HEK293 (cell line): ENCODE data around the gene LAMA1.

ENCODE experiments used
- CTCF ChIA-PET: fragments of 350-600 bp; formaldehyde crosslinking; extraction: SDS; loops from one replicate; lab custom pipeline; 2021; ENCODE audit warnings: antibody characterized with exemption; lab: Yijun Ruan, JAX
- POLR2A ChIA-PET: fragments of 300-600 bp; formaldehyde crosslinking; extraction: SDS; loops from one replicate; lab custom pipeline; 2020; ENCODE audit warnings: antibody characterized with exemption, inconsistent platforms; lab: Yijun Ruan, JAX
- H3K27ac ChIP-seq: fragments of 200-500 bp; sonication (Bioruptor generic); 2 replicates; pipeline ENCODE4 v1.5.1; 2014; ENCODE audit warnings: low read depth, low read length, control low read depth, inconsistent platforms; ENCODE audit errors: extremely low read depth
- H3K36me3 ChIP-seq, 2 experiments: fragments of 200-500 bp in 1 of 2; sonication (Bioruptor generic) in 1 of 2; 1 replicate in 1 of 2; 2 replicates in 1 of 2; pipeline ENCODE4 v1.5.1; 2014 to 2017; ENCODE audit warnings: inconsistent platforms in 2 of 2, low read length in 2 of 2; ENCODE audit not compliant: control insufficient read depth in 2 of 2, insufficient read depth in 1 of 2
- H3K4me1 ChIP-seq: fragments of 200-500 bp; sonication (Bioruptor generic); 2 replicates; pipeline ENCODE4 v1.5.1; 2014; ENCODE audit warnings: mild to moderate bottlenecking, low read length, inconsistent platforms; ENCODE audit not compliant: control insufficient read depth, insufficient read depth
- H3K4me3 ChIP-seq: 2 replicates; pipeline ENCODE4 v1.5.1; 2011; ENCODE audit warnings: low read depth, mild to moderate bottlenecking, control low read depth, low read length, moderate library complexity
- H3K9me3 ChIP-seq: fragments of 200-500 bp; sonication (Bioruptor generic); 2 replicates; pipeline ENCODE4 v1.5.1; 2014; ENCODE audit warnings: low read depth, low read length, inconsistent platforms; ENCODE audit not compliant: control insufficient read depth, insufficient read depth
- ATF2 ChIP-seq: fragments of 450-650 bp; formaldehyde crosslinking; IDR thresholded peaks from 2 replicates; pipeline ENCODE4 v1.5.1; 2016; ENCODE audit warnings: missing biosample characterization, missing genetic modification characterization, low read depth
- BCL6B ChIP-seq: fragments of 450-650 bp; formaldehyde crosslinking; IDR thresholded peaks from 2 replicates; pipeline ENCODE4 v1.5.1; 2017; ENCODE audit warnings: missing biosample characterization, missing genetic modification characterization
- ELK4 ChIP-seq: IDR thresholded peaks from 2 replicates; pipeline ENCODE4 v1.6.1; 2011; ENCODE audit warnings: mild to moderate bottlenecking, low read depth, low read length, borderline replicate concordance
- KLF1 ChIP-seq: fragments of 450-650 bp; formaldehyde crosslinking; IDR thresholded peaks from 2 replicates; pipeline ENCODE4 v1.5.1; 2016; ENCODE audit warnings: missing biosample characterization, missing genetic modification characterization
- MEIS1 ChIP-seq: sonication (generic); formaldehyde crosslinking; IDR thresholded peaks from 2 replicates; pipeline ENCODE4 v1.8.1; 2022; ENCODE audit warnings: missing genetic modification reagents, mild to moderate bottlenecking, borderline replicate concordance
- MYNN ChIP-seq: fragments of 450-650 bp; formaldehyde crosslinking; IDR thresholded peaks from 2 replicates; pipeline ENCODE4 v1.5.1; 2016; ENCODE audit warnings: missing biosample characterization, missing genetic modification characterization, borderline replicate concordance
- ZBTB10 ChIP-seq: fragments of 450-650 bp; formaldehyde crosslinking; IDR thresholded peaks from 2 replicates; pipeline ENCODE4 v1.5.1; 2016; ENCODE audit warnings: missing biosample characterization, missing genetic modification characterization
- ZBTB21 ChIP-seq: fragments of 450-650 bp; formaldehyde crosslinking; IDR thresholded peaks from 2 replicates; pipeline ENCODE4 v1.5.1; 2017; ENCODE audit warnings: missing biosample characterization, missing genetic modification characterization
- ZNF214 ChIP-seq: fragments of 450-650 bp; formaldehyde crosslinking; IDR thresholded peaks from 2 replicates; pipeline ENCODE4 v1.5.1; 2017; ENCODE audit warnings: missing biosample characterization, mild to moderate bottlenecking, missing genetic modification characterization, borderline replicate concordance
- ZNF248 ChIP-seq: fragments of 450-650 bp; formaldehyde crosslinking; IDR thresholded peaks from 2 replicates; pipeline ENCODE4 v1.5.1; 2017; ENCODE audit warnings: missing biosample characterization, missing genetic modification characterization
- ZNF354C ChIP-seq: fragments of 450-650 bp; formaldehyde crosslinking; IDR thresholded peaks from 2 replicates; pipeline ENCODE4 v1.5.1; 2016; ENCODE audit warnings: missing biosample characterization, missing genetic modification characterization, low read depth, borderline replicate concordance
- ZNF433 ChIP-seq: fragments of 450-650 bp; formaldehyde crosslinking; IDR thresholded peaks from 2 replicates; pipeline ENCODE4 v1.5.1; 2016; ENCODE audit warnings: missing biosample characterization, missing genetic modification characterization, low read depth
- ZNF513 ChIP-seq: fragments of 450-650 bp; IDR thresholded peaks from 2 replicates; pipeline ENCODE4 v1.5.1; 2018; ENCODE audit warnings: missing biosample characterization, missing genetic modification characterization
- ZNF518A ChIP-seq: fragments of 450-650 bp; formaldehyde crosslinking; conservative IDR thresholded peaks from 2 replicates; pipeline ENCODE4 v1.5.1; 2016; ENCODE audit warnings: low read depth, missing biosample characterization, missing genetic modification characterization
- ZNF645 ChIP-seq: fragments of 450-650 bp; formaldehyde crosslinking; IDR thresholded peaks from 2 replicates; pipeline ENCODE4; 2016; ENCODE audit warnings: missing biosample characterization, missing genetic modification characterization

LAMA1 gene

GRCh38 chr18:7017013-7017412 is 100.6 kb downstream of the LAMA1 start (continued):
- no peak for TF ChIP-seq ZNF513

GRCh38 chr18:7011142-7011541 is 106.5 kb downstream of the LAMA1 start:
- TF ChIP-seq ZNF645 (no peak), ZNF433 (tag by site-specific recombination) (no peak), ZBTB10 (tag by site-specific recombination) (no peak), ZBTB21 (tag by site-specific recombination) (no peak), KLF1 (tag by site-specific recombination) (no peak), BCL6B (tag by site-specific recombination) (no peak), MEIS1 (CRISPR knock-in tag) (no peak), ZNF354C (tag by site-specific recombination) (no peak), ELK4 (no peak), MYNN (tag by site-specific recombination) (no peak), ZNF518A (tag by site-specific recombination) (no peak), ATF2 (no peak), ZNF214 (tag by site-specific recombination) (no peak), ZNF248 (tag by site-specific recombination) (no peak)
- Histone ChIP-seq H3K4me3 (no peak overlapping the region), H3K27ac (no peak overlapping the region), H3K36me3 (peaks cover 0 to 5% of the 10 kb centered on the region in 2 experiments; a peak in 1 of 3 replicates), H3K4me1 (no peaks in the 10 kb centered on the region), H3K9me3 (no peaks in the 10 kb centered on the region)
- POLR2A ChIA-PET = no interaction called here
- CTCF ChIA-PET = interaction anchor here (1.1 kb wide), 1 partner anchor 166 kb away, joined by 6 read pairs; no protein-coding TSS in a partner anchor
